Stimulated activated CD8-positive, alpha-beta memory T cell treated with anti-CD3 and anti-CD28 coated beads, Interleukin-12 subunit alpha, Interleukin-12 subunit beta, amount 100 ng/mL, for 24 hours (primary cell): ENCODE results near the gene CBX6.
"Not testable (repeated sequence)": the region's sequence is repeated elsewhere in the genome, so short reads cannot be mapped to it uniquely, and the experiment has no call there.

ENCODE experiments used
- DNase-seq: peaks from one replicate; pipeline ENCODE4 v3.0.0-alpha.2; 2020; ENCODE audit errors: extremely low read depth

Gene CBX6

GRCh38 chr22:38861170-38861876 is 10.7 kb downstream of the CBX6 start:
- DNase-seq: no peak

GRCh38 chr22:38860283-38861169 is 11.5 kb downstream of the CBX6 start:
- DNase-seq: no peak

- no peak for DNase-seq
These were observed 12.3 kb downstream of the CBX6 start for GRCh38 chr22:38859581-38860282.

- no peak for DNase-seq
These were observed 13.5 kb downstream of the CBX6 start for GRCh38 chr22:38858492-38858891.

DNA sequence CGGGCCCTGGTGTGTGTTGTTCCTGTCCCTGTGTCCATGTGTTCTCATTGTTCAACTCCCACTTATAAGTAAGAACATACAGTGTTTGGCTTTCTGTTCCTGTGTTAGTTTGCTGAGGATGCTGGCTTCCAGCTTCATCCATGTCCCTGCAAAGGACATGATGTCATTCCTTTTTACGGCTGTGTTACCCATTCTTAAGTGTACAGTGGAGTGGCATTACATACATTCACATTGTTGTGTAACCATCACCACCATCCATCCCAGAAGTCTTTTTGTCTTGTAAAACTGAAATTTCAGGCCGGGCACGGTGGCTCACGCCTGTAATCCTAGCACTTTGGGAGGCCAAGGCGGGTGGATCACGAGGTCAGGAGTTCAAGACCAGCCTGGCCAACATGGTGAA is 17.5 kb downstream of the CBX6 start:
- DNase-seq: not testable (repeated sequence)

DNA sequence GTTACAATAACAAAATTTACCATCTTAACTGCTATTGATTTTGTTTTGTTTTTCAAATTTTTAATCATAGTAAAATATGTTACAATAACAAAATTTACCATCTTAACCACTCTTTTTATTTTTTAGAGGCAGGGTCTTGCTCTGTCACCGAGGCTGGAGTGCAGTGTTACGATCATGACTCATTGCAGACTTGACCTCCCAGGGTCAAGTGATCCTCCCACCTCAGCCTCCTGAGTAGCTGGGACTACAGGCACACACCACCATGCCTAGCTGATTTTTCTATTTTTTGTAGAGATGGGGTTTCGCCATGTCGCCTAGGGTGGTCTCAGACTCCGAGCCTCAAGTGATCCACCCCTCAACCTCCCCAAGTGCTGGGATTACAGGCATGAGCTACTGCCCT is 18.1 kb downstream of the CBX6 start:
- not testable (repeated sequence) for DNase-seq

GRCh38 chr22:38853196-38853651 is 18.8 kb downstream of the CBX6 start:
- no peak for DNase-seq

DNA sequence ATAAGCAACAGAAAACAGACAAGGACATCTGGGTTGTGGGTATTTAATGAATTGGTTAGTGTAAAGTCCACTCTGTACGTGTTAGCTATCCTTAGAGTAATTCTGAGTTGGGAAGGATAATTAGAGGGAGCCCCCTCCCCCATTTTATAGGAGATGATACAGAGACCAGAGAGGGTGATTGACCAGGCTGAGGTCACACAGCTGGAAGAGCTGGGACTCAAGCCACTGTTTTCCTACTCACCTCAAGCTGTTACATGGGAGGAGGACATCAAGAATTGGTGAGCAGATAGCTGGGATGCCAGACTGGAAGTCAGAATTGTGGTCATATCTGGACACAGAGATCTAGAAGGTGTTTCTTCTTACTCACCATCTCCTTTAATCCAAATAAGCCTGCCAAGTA is 19.5 kb downstream of the CBX6 start:
- DNase-seq: no peak

DNA sequence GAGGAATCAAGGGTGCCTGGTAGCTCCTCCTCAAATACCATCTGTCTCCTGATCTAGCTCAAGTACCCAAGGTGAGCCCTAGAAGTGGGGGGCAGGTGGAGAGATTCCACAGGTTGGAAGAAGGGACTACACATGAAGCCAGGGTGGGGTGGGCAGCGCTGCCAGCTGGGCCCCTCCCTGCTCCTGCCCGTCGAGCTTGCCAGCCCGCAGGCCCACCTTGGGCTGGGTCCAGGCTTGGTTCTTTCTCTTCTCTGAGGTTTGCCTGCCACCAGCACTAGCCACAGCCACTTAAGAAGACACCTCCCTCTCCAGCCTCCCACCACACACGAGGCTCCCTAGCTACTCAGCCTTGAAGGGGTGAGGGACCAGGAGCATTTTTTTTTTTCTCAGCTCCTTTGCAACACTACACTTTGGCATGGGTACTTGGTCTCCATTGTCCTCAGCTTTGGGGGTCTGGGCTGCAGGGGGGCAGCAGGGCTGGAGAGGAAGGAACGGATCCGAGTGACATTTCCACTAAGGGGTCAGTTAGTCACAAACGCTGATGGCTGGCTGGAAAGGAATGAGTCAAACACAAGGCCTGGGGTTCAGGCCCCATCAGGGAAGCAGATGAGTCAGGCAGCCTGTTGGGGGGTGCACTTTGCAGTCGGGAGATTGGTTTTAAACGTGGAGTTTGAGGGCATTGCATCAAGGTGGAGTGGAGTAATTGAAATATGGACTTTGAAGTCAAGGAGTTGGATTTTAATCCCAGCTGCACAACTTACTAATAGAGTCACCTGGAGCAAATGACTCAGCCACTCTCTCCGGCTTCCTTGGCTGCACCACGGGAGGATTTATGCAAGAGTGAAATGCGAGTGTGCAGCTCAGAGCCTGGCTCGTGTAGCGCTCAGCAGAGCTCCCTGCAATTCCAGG is 20.8 kb downstream of the CBX6 start:
- DNase-seq: no peak

DNA sequence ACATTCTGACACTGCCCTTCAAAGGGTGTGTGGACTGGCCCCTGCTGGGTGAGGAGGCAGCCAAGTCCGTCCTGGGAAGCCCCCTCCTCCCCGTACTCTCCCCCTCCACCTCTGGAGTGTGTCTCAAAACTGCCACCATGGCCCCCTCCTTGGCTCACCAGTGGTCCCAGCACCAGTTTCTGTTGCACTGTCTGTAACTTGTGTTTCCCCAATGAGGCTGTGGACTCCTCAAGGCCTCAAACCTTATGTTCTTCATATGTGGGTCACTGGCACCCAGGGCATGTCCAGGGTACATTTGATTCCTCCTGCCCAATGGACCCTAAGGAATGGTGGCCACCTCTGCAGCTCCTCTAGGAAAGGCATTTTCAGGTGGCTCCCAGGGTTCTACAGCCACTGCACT is 21.6 kb downstream of the CBX6 start:
- DNase-seq: no peak

GRCh38 chr22:38849811-38850210 is 22.2 kb downstream of the CBX6 start:
- DNase-seq: no peak

- DNase-seq: no peak
These were observed 25.6 kb downstream of the CBX6 start for GRCh38 chr22:38846412-38846811.

- no peak for DNase-seq
These were observed 26.8 kb downstream of the CBX6 start for GRCh38 chr22:38845004-38845740.

- DNase-seq: no peak
These were observed 27.6 kb downstream of the CBX6 start for GRCh38 chr22:38844315-38845003.

DNA sequence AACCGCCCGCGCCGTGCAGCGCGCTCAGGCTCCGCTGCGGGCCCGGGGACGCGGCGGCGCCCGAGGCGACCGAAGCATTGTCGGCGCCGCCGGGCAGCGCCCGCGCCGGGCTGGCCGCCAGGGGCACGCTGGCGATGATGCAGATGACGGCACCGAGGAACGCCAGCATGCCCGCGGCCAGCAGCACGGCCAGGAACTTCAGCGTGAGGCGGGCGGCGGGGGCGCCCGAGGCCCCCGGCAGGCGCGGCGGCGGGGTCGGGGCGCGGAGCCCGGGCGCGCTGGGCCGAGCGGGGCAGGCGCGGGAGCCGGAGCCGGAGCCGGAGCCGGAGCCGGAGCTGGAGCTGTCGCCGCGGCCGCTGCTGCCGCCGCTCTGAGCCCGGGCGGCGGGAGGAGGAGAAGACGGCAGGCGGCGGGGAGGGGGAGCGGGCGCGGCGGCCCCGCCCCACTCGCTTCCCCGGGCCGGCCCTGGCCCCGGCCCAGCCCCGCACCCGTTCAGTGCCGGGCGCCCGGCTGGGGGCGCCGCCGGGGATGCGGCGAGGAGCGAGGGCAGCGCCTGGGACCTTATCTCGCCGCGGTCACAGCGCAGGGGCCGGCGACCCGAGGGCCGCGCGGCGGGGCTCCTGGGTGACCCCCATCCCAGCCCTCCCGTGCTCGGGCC is 28.2 kb downstream of the CBX6 start, which contains the start of gene NPTXR:
TSS of gene NPTXR (minus strand) at position 372 of the 658 bp plus-strand sequence.
- no peak for DNase-seq

GRCh38 chr22:38843201-38843656 is 28.8 kb downstream of the CBX6 start:
- DNase-seq: peak; percentile 15

DNA sequence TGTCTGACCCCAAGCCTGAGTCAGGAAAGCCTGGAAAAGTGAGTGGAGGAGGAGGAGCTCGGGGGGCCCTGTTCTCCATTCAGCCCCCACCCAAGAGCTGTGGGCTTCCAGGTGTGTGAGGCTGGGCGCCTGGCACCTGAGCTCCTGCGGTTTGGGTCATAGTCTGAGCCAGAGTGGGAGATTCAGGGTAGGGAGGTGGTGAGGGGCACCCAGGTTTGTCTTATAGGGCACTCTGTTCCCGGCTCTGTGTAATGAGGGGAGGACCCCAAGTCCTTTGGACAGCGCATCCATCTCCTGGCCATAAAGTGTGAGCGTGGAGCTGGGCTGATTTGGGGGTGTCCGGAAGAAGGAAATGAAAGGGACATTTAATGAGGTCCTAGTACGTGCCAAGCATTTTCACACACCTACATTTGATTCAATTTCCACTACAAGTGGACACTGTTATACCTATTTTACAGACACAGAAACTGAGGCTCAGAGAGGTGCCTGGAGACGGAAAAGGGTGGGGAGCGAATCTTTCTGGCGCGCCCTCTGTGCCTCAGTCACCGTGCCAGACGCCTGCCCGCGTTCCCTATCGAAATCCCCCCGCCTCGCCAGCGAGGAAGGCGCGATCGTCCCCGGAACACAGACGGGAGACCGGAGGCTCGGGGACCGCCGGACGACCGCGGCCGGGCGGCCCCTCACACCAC is 29.4 kb downstream of the CBX6 start:
- DNase-seq: no peak

DNA sequence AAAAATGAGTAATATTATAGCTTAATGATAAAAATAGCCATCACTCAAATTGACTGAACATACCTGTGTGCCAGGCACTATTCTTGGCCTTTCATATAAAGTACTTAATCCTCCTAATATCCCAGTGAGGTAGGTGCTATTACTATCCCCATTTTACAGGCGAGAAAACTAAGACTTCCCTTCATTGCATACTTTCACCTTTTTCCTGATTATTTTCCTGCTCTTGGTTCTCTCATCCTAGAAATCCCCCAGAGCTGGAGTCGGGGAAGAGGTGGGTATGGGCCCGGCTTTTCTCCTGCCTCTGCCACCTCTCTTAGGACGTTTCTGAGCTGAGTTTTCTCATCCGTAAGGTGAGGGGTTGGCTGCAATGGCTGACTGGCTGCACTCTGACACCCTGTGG is 30.4 kb downstream of the CBX6 start:
- no peak for DNase-seq

DNA sequence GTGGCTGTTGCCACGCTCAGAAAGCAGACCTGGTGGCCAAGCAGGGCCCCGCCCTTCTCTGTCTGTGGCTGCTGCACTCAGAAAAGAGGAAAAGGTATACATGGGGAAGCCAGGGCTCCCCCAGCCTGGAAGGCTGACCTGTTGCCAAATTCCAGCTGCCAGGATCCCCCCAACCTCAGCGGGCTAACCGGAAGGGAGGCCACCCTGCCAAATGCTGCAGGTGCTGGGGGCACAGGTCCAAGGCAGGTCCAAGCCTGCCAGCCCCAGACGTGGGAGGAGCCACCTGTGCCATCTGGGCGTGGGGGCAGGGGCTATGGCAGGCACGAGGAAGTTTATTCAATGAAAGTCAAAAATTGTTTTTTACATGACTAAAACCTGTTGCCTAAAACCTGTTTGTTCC is 30.8 kb downstream of the CBX6 start:
- no peak for DNase-seq
